ENCODE data around the gene SOCS7. TPM values are rescaled to one million over a fixed set of nuclear protein-coding genes. Genes with fewer than 3 reads are reported as not detected.

Gene SOCS7
- total and polyA plus RNA-seq, 10 of the 15 experiments (the other 5 are each of a cell fraction or from before 2014, with no cell fraction given): 0.68 to 12.8 (median 7.3) TPM

- TF ChIP-seq PBX3 (IDR thresholded peaks at IDR 0.05; ENCODE audit: insufficient replicate concordance, low read depth, low read length): no peak
- TF ChIP-seq STAT1 (conservative IDR thresholded peaks at IDR 0.05): no peak
- TF ChIP-seq CHD2 (IDR thresholded peaks at IDR 0.05; ENCODE audit: borderline replicate concordance, low read depth, low read length): no peak
These were observed 21.6 kb upstream of the SOCS7 start (continued) for GRCh38 chr17:38329808-38330730.

GRCh38 chr17:38330941-38331411 is 20.7 kb upstream of the SOCS7 start:
- BruUV-seq (replicated peaks): no TSS peak
- Histone ChIP-seq H3K4me3 (no peak overlapping the region), H3K27ac (ENCODE audit: control insufficient read depth, insufficient read depth) (no peak overlapping the region), H3K4me2 (ENCODE audit: control insufficient read depth, insufficient read depth) (no peak overlapping the region), H3K4me1 (ENCODE audit: control insufficient read depth, insufficient read depth, low read length) (no peaks in the 10 kb centered on the region; the same call in 1 of the 2 replicates), H3K79me2 (ENCODE audit: control insufficient read depth, insufficient read depth, low read length) (no peaks in the 10 kb centered on the region), H2AFZ (ENCODE audit: control insufficient read depth, low read depth, low read length) (no peak overlapping the region), H3K27me3 (replicated peaks in 1 of 2; ENCODE audit: control insufficient read depth in 2 of 2, insufficient read depth in 2 of 2, low read length in 1 of 2) (no peaks in the 10 kb centered on the region), H4K20me1 (ENCODE audit: control insufficient read depth, insufficient read depth) (no peaks in the 10 kb centered on the region), H3K9me3 (replicated peaks; ENCODE audit: control insufficient read depth, insufficient read depth, low read length) (no peaks in the 10 kb centered on the region), H3K9ac (ENCODE audit: control insufficient read depth, insufficient read depth, low read length) (no peak overlapping the region), H3K36me3 (ENCODE audit: control insufficient read depth in 2 of 2, insufficient read depth in 2 of 2, low read length in 1 of 2) (no peaks in the 10 kb centered on the region)
- ChIA-PET SMC1A (ENCODE audit: uncharacterized antibody, unreplicated experiment) (interaction anchor here (1.3 kb wide), 1 partner anchor 19 kb away, joined by 3 read pairs; no protein-coding TSS in a partner anchor), POLR2A (no interaction called here), RAD21 (ENCODE audit: unreplicated experiment) (interaction anchor here (0.9 kb wide), 1 partner anchor 18 kb away, joined by 3 read pairs; no protein-coding TSS in a partner anchor), CTCF (interaction anchor here (1.0 to 4.9 kb wide), 3 partner anchors 7 to 84 kb away, joined by 3 to 36 read pairs (median 36); no protein-coding TSS in a partner anchor)
- intact Hi-C loops (cut with micrococcal nuclease; ENCODE audit: unreplicated experiment): no loop called here
- ATAC-seq (no peak), FAIRE-seq (no peak), DNase-seq (ENCODE audit: low read depth, low spot score) (no peak)
- in situ Hi-C loops (cut with MboI): no loop called here
- TF ChIP-seq MEF2B (IDR thresholded peaks at IDR 0.05; ENCODE audit: partially characterized antibody, poor library complexity, severe bottlenecking): no peak
- no peak for TF ChIP-seq SIN3A (IDR thresholded peaks at IDR 0.05; ENCODE audit: low read depth, low read length)
- no peak for TF ChIP-seq SMAD1 (IDR thresholded peaks at IDR 0.05; ENCODE audit: low read depth, partially characterized antibody)
- no peak for TF ChIP-seq MXI1 (IDR thresholded peaks at IDR 0.05; ENCODE audit: low read depth, low read length)
- TF ChIP-seq BMI1 (IDR thresholded peaks at IDR 0.05; ENCODE audit: borderline replicate concordance): no peak
- TF ChIP-seq PBX3 (IDR thresholded peaks at IDR 0.05; ENCODE audit: insufficient replicate concordance, low read depth, low read length): no peak
- no peak for TF ChIP-seq RELA (IDR thresholded peaks at IDR 0.05; ENCODE audit: borderline replicate concordance, partially characterized antibody)
- no peak for TF ChIP-seq CHD1 (IDR thresholded peaks at IDR 0.05; ENCODE audit: low read depth, low read length)
- WGBS (ENCODE audit: insufficient coverage, insufficient replicate concordance, low lambda C conversion rate, missing lambda C conversion rate): 65% methylated on average over 23 of the region's 23 CpGs

All from GM12878 (cell line).